ENCODE results near the gene KY. TPM values are rescaled to one million over a fixed set of nuclear protein-coding genes. Genes with fewer than 3 reads are reported as not detected.
A peak's percentile ranks its signal among the peaks of the same experiment; 100 is the strongest.

The KY gene
- total RNA-seq, 2 donors from 2014 or later = 0.33 to 0.59 TPM

- Histone ChIP-seq H3K27ac (no peak overlapping the region), H3K4me3 (no peak overlapping the region), H3K36me3 (no peaks in the 10 kb centered on the region), H3K27me3 (no peaks in the 10 kb centered on the region), H3K9me3 (peaks cover 0 to 22% of the 10 kb centered on the region in 2 donors), H3K4me1 (no peaks in the 10 kb centered on the region)
- no peak for TF ChIP-seq CTCF (IDR thresholded peaks at IDR 0.05)
- no peak for DNase-seq (ENCODE audit: low spot score)
Measured at GRCh38 chr3:134630506-134630905, 20.3 kb downstream of the KY start.

- Histone ChIP-seq H3K4me1 (no peaks in the 10 kb centered on the region), H3K9me3 (peaks cover 0 to 22% of the 10 kb centered on the region in 2 donors), H3K4me3 (no peak overlapping the region), H3K36me3 (no peaks in the 10 kb centered on the region), H3K27me3 (no peaks in the 10 kb centered on the region), H3K27ac (no peak overlapping the region)
- TF ChIP-seq CTCF (IDR thresholded peaks at IDR 0.05) = no peak
- peak; percentile 42 for DNase-seq (ENCODE audit: low spot score)
Measured at GRCh38 chr3:134628884-134629283, 21.9 kb downstream of the KY start.

GRCh38 chr3:134627831-134628230, 23.0 kb downstream of the KY start:
- H3K9me3 ChIP-seq = peaks cover 0 to 22% of the 10 kb centered on the region in 2 donors
- DNase-seq (ENCODE audit: low spot score) = no peak
- H3K36me3 ChIP-seq = no peaks in the 10 kb centered on the region
- H3K27ac ChIP-seq = no peak overlapping the region
- no peak for TF ChIP-seq CTCF (IDR thresholded peaks at IDR 0.05)
- no peaks in the 10 kb centered on the region for H3K4me1 ChIP-seq
- no peak overlapping the region for H3K4me3 ChIP-seq
- H3K27me3 ChIP-seq = no peaks in the 10 kb centered on the region

- DNase-seq (ENCODE audit: low spot score) = peak; percentile 36
- H3K36me3 ChIP-seq = no peaks in the 10 kb centered on the region
- H3K27ac ChIP-seq = no peak overlapping the region
- H3K27me3 ChIP-seq = no peaks in the 10 kb centered on the region
- no peak for TF ChIP-seq CTCF (IDR thresholded peaks at IDR 0.05)
- peaks cover 0 to 15% of the 10 kb centered on the region in 2 donors for H3K9me3 ChIP-seq
- H3K4me1 ChIP-seq = no peaks in the 10 kb centered on the region
- no peak overlapping the region for H3K4me3 ChIP-seq
Measured at GRCh38 chr3:134625885-134626741, 24.7 kb downstream of the KY start.

- Histone ChIP-seq H3K9me3 (peaks cover 0 to 9% of the 10 kb centered on the region in 2 donors), H3K27me3 (no peaks in the 10 kb centered on the region), H3K36me3 (no peaks in the 10 kb centered on the region), H3K27ac (no peak overlapping the region), H3K4me1 (no peaks in the 10 kb centered on the region), H3K4me3 (no peak overlapping the region)
- no peak for TF ChIP-seq CTCF (IDR thresholded peaks at IDR 0.05)
- DNase-seq (ENCODE audit: low spot score) = peak; percentile 28
Measured at GRCh38 chr3:134625462-134625861, 25.4 kb downstream of the KY start.

Data from right atrium auricular region (tissue), 2 donors.